H1 (cell line): ENCODE results near the gene TRIM62. TPM values are rescaled to one million over a fixed set of nuclear protein-coding genes. Genes with fewer than 3 reads are reported as not detected.

Experiments used
- POLR2A ChIP-seq, 2 experiments: IDR thresholded peaks; 1 replicate in 1 of 2; 2 replicates in 1 of 2; pipeline ENCODE4 v1.6.1; 2011; ENCODE audit warnings: low read depth in 2 of 2, low read length in 2 of 2, mild to moderate bottlenecking in 2 of 2; ENCODE audit errors: control extremely low read depth in 1 of 2
- TEAD4 ChIP-seq: IDR thresholded peaks from 2 replicates; pipeline ENCODE4 v1.6.1; 2012; ENCODE audit warnings: low read depth, low read length, inconsistent platforms, mixed read lengths
- polyA plus RNA-seq, 7 experiments: library from polyadenylated mRNA; depleted of rRNA in 3 of 7; stranded (reverse) in 5 of 7; unstranded in 2 of 7; fragments of >200 nt in 5 of 7; fragments of 200-250 nt in 2 of 7; gene quantifications; 1 replicate in 5 of 7; 2 replicates in 1 of 7; 4 replicates in 1 of 7; pipeline versions ENCODE4 v1.2.1 to v1.2.3, GENCODE V29; 2011 to 2013; ENCODE audit warnings: missing spikeins in 2 of 7, mixed read lengths in 2 of 7
- total RNA-seq: library from RNA; stranded (reverse); fragmentation: NEBNext Ultra II Directional; extraction: Animal tissue kit (Norgen Biotek cat#: 25700); gene quantifications from 2 replicates; pipeline ENCODE4 v1.2.1, GENCODE V29; 2021
- TF ChIP-seq, protein P1 (sequence below): fragments of 300-600 bp; sonication (generic); IDR thresholded peaks from 2 replicates; pipeline ENCODE4 v1.7.1; 2012; ENCODE audit warnings: low read length, moderate library complexity, mild to moderate bottlenecking, inconsistent platforms; ENCODE audit not compliant: insufficient replicate concordance

TRIM62 gene
- total and polyA plus RNA-seq, 2 of the 8 experiments (the other 6 are each of a cell fraction or from before 2014, with no cell fraction given) = 6.3 to 10.8 TPM

DNA sequence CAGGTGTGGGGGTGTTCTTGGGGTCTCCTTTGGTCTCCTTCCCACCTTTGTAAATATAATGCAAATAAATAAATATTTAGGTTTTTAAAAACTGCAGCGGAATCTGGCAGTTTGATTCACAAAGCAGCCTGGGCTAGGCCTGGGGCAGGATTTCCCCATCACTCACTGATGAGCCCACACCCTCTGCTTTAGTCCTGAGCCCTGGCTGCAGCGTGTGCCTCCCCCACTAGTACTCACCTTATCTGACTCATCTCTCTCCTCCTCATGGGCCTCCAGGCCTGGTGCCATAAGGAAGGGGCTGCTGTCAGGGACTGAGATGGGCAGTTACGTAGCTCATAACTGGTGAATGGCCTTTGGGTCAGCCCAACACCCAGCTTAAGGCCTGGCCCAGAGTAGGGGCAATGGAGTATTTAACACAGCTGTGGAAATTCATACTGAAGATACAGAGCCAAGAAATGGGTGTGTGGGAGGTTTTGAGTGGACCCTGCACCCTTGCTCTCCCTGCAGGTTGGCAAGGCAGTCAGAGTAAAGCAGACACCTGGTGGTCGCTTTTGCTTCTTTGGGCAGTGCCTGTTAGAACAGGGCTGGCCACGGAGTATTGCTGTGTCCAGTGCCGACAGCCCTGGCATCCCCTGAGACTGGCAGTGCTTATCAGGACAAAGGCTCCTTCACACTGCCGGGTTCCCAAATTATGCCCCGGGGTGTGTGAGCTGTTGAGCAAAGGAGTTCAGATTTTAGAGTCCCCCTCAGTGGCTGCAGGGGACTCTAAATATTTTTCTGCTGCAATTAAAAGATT is 61.2 kb downstream of the TRIM62 start (continued):
- TF ChIP-seq, protein P1, sequence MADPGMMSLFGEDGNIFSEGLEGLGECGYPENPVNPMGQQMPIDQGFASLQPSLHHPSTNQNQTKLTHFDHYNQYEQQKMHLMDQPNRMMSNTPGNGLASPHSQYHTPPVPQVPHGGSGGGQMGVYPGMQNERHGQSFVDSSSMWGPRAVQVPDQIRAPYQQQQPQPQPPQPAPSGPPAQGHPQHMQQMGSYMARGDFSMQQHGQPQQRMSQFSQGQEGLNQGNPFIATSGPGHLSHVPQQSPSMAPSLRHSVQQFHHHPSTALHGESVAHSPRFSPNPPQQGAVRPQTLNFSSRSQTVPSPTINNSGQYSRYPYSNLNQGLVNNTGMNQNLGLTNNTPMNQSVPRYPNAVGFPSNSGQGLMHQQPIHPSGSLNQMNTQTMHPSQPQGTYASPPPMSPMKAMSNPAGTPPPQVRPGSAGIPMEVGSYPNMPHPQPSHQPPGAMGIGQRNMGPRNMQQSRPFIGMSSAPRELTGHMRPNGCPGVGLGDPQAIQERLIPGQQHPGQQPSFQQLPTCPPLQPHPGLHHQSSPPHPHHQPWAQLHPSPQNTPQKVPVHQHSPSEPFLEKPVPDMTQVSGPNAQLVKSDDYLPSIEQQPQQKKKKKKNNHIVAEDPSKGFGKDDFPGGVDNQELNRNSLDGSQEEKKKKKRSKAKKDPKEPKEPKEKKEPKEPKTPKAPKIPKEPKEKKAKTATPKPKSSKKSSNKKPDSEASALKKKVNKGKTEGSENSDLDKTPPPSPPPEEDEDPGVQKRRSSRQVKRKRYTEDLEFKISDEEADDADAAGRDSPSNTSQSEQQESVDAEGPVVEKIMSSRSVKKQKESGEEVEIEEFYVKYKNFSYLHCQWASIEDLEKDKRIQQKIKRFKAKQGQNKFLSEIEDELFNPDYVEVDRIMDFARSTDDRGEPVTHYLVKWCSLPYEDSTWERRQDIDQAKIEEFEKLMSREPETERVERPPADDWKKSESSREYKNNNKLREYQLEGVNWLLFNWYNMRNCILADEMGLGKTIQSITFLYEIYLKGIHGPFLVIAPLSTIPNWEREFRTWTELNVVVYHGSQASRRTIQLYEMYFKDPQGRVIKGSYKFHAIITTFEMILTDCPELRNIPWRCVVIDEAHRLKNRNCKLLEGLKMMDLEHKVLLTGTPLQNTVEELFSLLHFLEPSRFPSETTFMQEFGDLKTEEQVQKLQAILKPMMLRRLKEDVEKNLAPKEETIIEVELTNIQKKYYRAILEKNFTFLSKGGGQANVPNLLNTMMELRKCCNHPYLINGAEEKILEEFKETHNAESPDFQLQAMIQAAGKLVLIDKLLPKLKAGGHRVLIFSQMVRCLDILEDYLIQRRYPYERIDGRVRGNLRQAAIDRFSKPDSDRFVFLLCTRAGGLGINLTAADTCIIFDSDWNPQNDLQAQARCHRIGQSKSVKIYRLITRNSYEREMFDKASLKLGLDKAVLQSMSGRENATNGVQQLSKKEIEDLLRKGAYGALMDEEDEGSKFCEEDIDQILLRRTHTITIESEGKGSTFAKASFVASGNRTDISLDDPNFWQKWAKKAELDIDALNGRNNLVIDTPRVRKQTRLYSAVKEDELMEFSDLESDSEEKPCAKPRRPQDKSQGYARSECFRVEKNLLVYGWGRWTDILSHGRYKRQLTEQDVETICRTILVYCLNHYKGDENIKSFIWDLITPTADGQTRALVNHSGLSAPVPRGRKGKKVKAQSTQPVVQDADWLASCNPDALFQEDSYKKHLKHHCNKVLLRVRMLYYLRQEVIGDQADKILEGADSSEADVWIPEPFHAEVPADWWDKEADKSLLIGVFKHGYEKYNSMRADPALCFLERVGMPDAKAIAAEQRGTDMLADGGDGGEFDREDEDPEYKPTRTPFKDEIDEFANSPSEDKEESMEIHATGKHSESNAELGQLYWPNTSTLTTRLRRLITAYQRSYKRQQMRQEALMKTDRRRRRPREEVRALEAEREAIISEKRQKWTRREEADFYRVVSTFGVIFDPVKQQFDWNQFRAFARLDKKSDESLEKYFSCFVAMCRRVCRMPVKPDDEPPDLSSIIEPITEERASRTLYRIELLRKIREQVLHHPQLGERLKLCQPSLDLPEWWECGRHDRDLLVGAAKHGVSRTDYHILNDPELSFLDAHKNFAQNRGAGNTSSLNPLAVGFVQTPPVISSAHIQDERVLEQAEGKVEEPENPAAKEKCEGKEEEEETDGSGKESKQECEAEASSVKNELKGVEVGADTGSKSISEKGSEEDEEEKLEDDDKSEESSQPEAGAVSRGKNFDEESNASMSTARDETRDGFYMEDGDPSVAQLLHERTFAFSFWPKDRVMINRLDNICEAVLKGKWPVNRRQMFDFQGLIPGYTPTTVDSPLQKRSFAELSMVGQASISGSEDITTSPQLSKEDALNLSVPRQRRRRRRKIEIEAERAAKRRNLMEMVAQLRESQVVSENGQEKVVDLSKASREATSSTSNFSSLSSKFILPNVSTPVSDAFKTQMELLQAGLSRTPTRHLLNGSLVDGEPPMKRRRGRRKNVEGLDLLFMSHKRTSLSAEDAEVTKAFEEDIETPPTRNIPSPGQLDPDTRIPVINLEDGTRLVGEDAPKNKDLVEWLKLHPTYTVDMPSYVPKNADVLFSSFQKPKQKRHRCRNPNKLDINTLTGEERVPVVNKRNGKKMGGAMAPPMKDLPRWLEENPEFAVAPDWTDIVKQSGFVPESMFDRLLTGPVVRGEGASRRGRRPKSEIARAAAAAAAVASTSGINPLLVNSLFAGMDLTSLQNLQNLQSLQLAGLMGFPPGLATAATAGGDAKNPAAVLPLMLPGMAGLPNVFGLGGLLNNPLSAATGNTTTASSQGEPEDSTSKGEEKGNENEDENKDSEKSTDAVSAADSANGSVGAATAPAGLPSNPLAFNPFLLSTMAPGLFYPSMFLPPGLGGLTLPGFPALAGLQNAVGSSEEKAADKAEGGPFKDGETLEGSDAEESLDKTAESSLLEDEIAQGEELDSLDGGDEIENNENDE = no peak
- TF ChIP-seq POLR2A (IDR thresholded peaks at IDR 0.05; ENCODE audit: control extremely low read depth in 1 of 2, low read depth in 2 of 2, low read length in 2 of 2) (no peak), TEAD4 (no peak)
